ENCODE measurements around the gene PLA2G4B. TPM values are rescaled to one million over a fixed set of nuclear protein-coding genes. Genes with fewer than 3 reads are reported as not detected.

Gene PLA2G4B
- total and polyA plus RNA-seq, 2 experiments from 2014 or later: 2.7 to 19.6 TPM

GRCh38 chr15:41865490-41866055 is 26.9 kb downstream of the PLA2G4B start:
- Histone ChIP-seq H3K4me2 (no peak overlapping the region), H3K4me1 (ENCODE audit: insufficient read depth) (peaks cover 12% of the 10 kb centered on the region), H3K4me3 (no peak overlapping the region), H4K20me1 (ENCODE audit: insufficient read depth, poor library complexity, severe bottlenecking) (no peaks in the 10 kb centered on the region), H3K36me3 (replicated peaks; ENCODE audit: insufficient read depth, low read depth) (no peaks in the 10 kb centered on the region), H3K27ac (no peak overlapping the region), H3K27me3 (no peaks in the 10 kb centered on the region), H3K9me2 (replicated peaks; ENCODE audit: insufficient read depth) (no peaks in the 10 kb centered on the region), H3K9me3 (ENCODE audit: low read depth) (no peaks in the 10 kb centered on the region), H3K79me2 (no peaks in the 10 kb centered on the region), H2AFZ (no peak overlapping the region)
- DNase-seq (ENCODE audit: low spot score): no peak
- TF ChIP-seq EZH2 (IDR thresholded peaks at IDR 0.05; ENCODE audit: borderline replicate concordance) (no peak), CTCF (IDR thresholded peaks at IDR 0.05; ENCODE audit: poor library complexity) (no peak), EZH2phosphoT487 (IDR thresholded peaks at IDR 0.05; ENCODE audit: low read depth, severe bottlenecking, unreplicated experiment) (no peak)
- WGBS (ENCODE audit: low lambda C conversion rate, missing lambda C conversion rate): 84% methylated on average over 17 of the region's 18 CpGs

GRCh38 chr15:41866263-41866703 is 27.6 kb downstream of the PLA2G4B start:
- H3K4me1 ChIP-seq (ENCODE audit: insufficient read depth): peaks cover 12% of the 10 kb centered on the region
- no peaks in the 10 kb centered on the region for H3K79me2 ChIP-seq
- H3K4me2 ChIP-seq: no peak overlapping the region
- no peak overlapping the region for H2AFZ ChIP-seq
- no peak for TF ChIP-seq EZH2 (IDR thresholded peaks at IDR 0.05; ENCODE audit: borderline replicate concordance)
- TF ChIP-seq EZH2phosphoT487 (IDR thresholded peaks at IDR 0.05; ENCODE audit: low read depth, severe bottlenecking, unreplicated experiment): no peak
- no peak for TF ChIP-seq CTCF (IDR thresholded peaks at IDR 0.05; ENCODE audit: poor library complexity)
- H3K27me3 ChIP-seq: no peaks in the 10 kb centered on the region
- WGBS (ENCODE audit: low lambda C conversion rate, missing lambda C conversion rate): 35% methylated on average over 8 of the region's 8 CpGs
- H4K20me1 ChIP-seq (ENCODE audit: insufficient read depth, poor library complexity, severe bottlenecking): no peaks in the 10 kb centered on the region
- no peaks in the 10 kb centered on the region for H3K36me3 ChIP-seq (replicated peaks; ENCODE audit: insufficient read depth, low read depth)
- DNase-seq (ENCODE audit: low spot score): peak; percentile 28
- no peak overlapping the region for H3K4me3 ChIP-seq
- H3K9me2 ChIP-seq (replicated peaks; ENCODE audit: insufficient read depth): no peaks in the 10 kb centered on the region
- H3K27ac ChIP-seq: no peak overlapping the region
- no peaks in the 10 kb centered on the region for H3K9me3 ChIP-seq (ENCODE audit: low read depth)

GRCh38 chr15:41866872-41867579 is 28.4 kb downstream of the PLA2G4B start:
- TF ChIP-seq CTCF (IDR thresholded peaks at IDR 0.05; ENCODE audit: poor library complexity) (no peak), EZH2 (IDR thresholded peaks at IDR 0.05; ENCODE audit: borderline replicate concordance) (no peak), EZH2phosphoT487 (IDR thresholded peaks at IDR 0.05; ENCODE audit: low read depth, severe bottlenecking, unreplicated experiment) (no peak)
- no peaks in the 10 kb centered on the region for H4K20me1 ChIP-seq (ENCODE audit: insufficient read depth, poor library complexity, severe bottlenecking)
- H2AFZ ChIP-seq: no peak overlapping the region
- no peak overlapping the region for H3K27ac ChIP-seq
- no peak for DNase-seq (ENCODE audit: low spot score)
- H3K27me3 ChIP-seq: no peaks in the 10 kb centered on the region
- H3K36me3 ChIP-seq (replicated peaks; ENCODE audit: insufficient read depth, low read depth): no peaks in the 10 kb centered on the region
- no peak overlapping the region for H3K4me2 ChIP-seq
- no peaks in the 10 kb centered on the region for H3K9me2 ChIP-seq (replicated peaks; ENCODE audit: insufficient read depth)
- H3K79me2 ChIP-seq: no peaks in the 10 kb centered on the region
- WGBS (ENCODE audit: low lambda C conversion rate, missing lambda C conversion rate): 87% methylated on average over 25 of the region's 25 CpGs
- no peaks in the 10 kb centered on the region for H3K9me3 ChIP-seq (ENCODE audit: low read depth)
- H3K4me1 ChIP-seq (ENCODE audit: insufficient read depth): peaks cover 12% of the 10 kb centered on the region
- no peak overlapping the region for H3K4me3 ChIP-seq
